GM21786 (cell line): ENCODE results near the gene BLMH.
"Not testable (repeated sequence)": the region's sequence is repeated elsewhere in the genome, so short reads cannot be mapped to it uniquely, and the experiment has no call there.

Experiments
- ATAC-seq: cut with Tn5 transposase; IDR thresholded peaks from one replicate; pipeline ENCODE4 v1.9.1; 2021; ENCODE audit not compliant: unreplicated experiment

BLMH gene

GRCh38 chr17:30207655-30208054 is 84.1 kb downstream of the BLMH start:
- ATAC-seq = no peak

GRCh38 chr17:30203471-30203981 is 88.2 kb downstream of the BLMH start:
- no peak for ATAC-seq

GRCh38 chr17:30200656-30201055 is 91.1 kb downstream of the BLMH start:
- ATAC-seq = not testable (repeated sequence)

GRCh38 chr17:30200106-30200505 is 91.6 kb downstream of the BLMH start:
- ATAC-seq = no peak

GRCh38 chr17:30199600-30199999 is 92.1 kb downstream of the BLMH start:
- no peak for ATAC-seq
